ENCODE data around the gene MGST1. TPM values are rescaled to one million over a fixed set of nuclear protein-coding genes. Genes with fewer than 3 reads are reported as not detected.
"Not testable (repeated sequence)": the region's sequence is repeated elsewhere in the genome, so short reads cannot be mapped to it uniquely, and the experiment has no call there.

MGST1 gene
- total RNA-seq, 1 donor: 203 TPM

- no peak for TF ChIP-seq CTCF (IDR thresholded peaks at IDR 0.05; ENCODE audit: insufficient read depth, low read length)
- no peak for DNase-seq (ENCODE audit: low read depth)
Measured at GRCh38 chr12:16387919-16388318, 40.5 kb downstream of the MGST1 start.

GRCh38 chr12:16389594-16389993, 42.1 kb downstream of the MGST1 start:
- peak; percentile 80 for DNase-seq (ENCODE audit: low read depth)
- no peak overlapping the region for H3K4me3 ChIP-seq (ENCODE audit: low read depth, low read length)
- no peak for TF ChIP-seq CTCF (IDR thresholded peaks at IDR 0.05; ENCODE audit: insufficient read depth, low read length)

More at GRCh38 chr12:16387919-16388318, 40.5 kb downstream of the MGST1 start:
- H3K4me3 ChIP-seq (ENCODE audit: low read depth, low read length): no peak overlapping the region

GRCh38 chr12:16392846-16393535, 45.5 kb downstream of the MGST1 start:
- H3K4me3 ChIP-seq (ENCODE audit: low read depth, low read length): no peak overlapping the region
- no peak for DNase-seq (ENCODE audit: low read depth)
- no peak for TF ChIP-seq CTCF (IDR thresholded peaks at IDR 0.05; ENCODE audit: insufficient read depth, low read length)

- H3K4me3 ChIP-seq (ENCODE audit: low read depth, low read length): no peak overlapping the region
- TF ChIP-seq CTCF (IDR thresholded peaks at IDR 0.05; ENCODE audit: insufficient read depth, low read length): no peak
- DNase-seq (ENCODE audit: low read depth): no peak
Measured at GRCh38 chr12:16399101-16399500, 51.7 kb downstream of the MGST1 start.

- H3K4me3 ChIP-seq (ENCODE audit: low read depth, low read length); DNase-seq (ENCODE audit: low read depth): not testable (repeated sequence)
Measured at GRCh38 chr12:16401835-16402234, 54.4 kb downstream of the MGST1 start.

GRCh38 chr12:16407346-16407745, 59.9 kb downstream of the MGST1 start:
- DNase-seq (ENCODE audit: low read depth): no peak
- no peak for TF ChIP-seq CTCF (IDR thresholded peaks at IDR 0.05; ENCODE audit: insufficient read depth, low read length)
- no peak overlapping the region for H3K4me3 ChIP-seq (ENCODE audit: low read depth, low read length)

Other genes starting within 250 kb of the MGST1 start
- gene SLC15A5, start 70.0 kb upstream of the MGST1 start, total RNA-seq (ENCODE audit: low replicate concordance): not detected in 2 replicates

Measured in fibroblast of the aortic adventitia (primary cell).